Muscle layer of colon (tissue), 2 donors: ENCODE data around the gene WASHC2C.
"Not testable (repeated sequence)": the region's sequence is repeated elsewhere in the genome, so short reads cannot be mapped to it uniquely, and the experiment has no call there.

Experiments
- H3K27ac ChIP-seq: one replicate; pipeline ENCODE4 v1.7.0; 2013; ENCODE audit warnings: low read depth, mild to moderate bottlenecking, low read length, moderate library complexity
- H3K27me3 ChIP-seq, 2 donors: one replicate each; pipeline ENCODE4 v1.7.0; 2013; ENCODE audit warnings: low read length in 2 of 2, mild to moderate bottlenecking in 2 of 2; ENCODE audit not compliant: insufficient read depth in 2 of 2, control insufficient read depth in 1 of 2
- H3K36me3 ChIP-seq: one replicate; pipeline ENCODE4 v1.7.0; 2013; ENCODE audit warnings: mild to moderate bottlenecking, low read length; ENCODE audit not compliant: insufficient read depth
- H3K4me1 ChIP-seq: one replicate; pipeline ENCODE4 v1.7.0; 2013; ENCODE audit warnings: mild to moderate bottlenecking, low read length; ENCODE audit not compliant: insufficient read depth
- H3K4me3 ChIP-seq, 2 donors: one replicate each; pipeline ENCODE4 v1.7.0; 2013; ENCODE audit warnings: low read length in 2 of 2, low read depth in 1 of 2, mild to moderate bottlenecking in 1 of 2, moderate library complexity in 1 of 2
- H3K9ac ChIP-seq: one replicate; pipeline ENCODE4 v1.7.0; 2013; ENCODE audit warnings: low read length
- H3K9me3 ChIP-seq: one replicate; pipeline ENCODE4 v1.7.0; 2013; ENCODE audit warnings: mild to moderate bottlenecking, low read length
- donor health status: abdominal sarcoma.
- donor health status: Adenocarcinoma of cecum.

WASHC2C gene

GRCh38 chr10:45817912-45818311 is 90.8 kb downstream of the WASHC2C start:
- Histone ChIP-seq H3K4me1 (no peaks in the 10 kb centered on the region), H3K9me3 (no peaks in the 10 kb centered on the region), H3K9ac (no peak overlapping the region), H3K27ac (no peak overlapping the region), H3K27me3 (no peaks in the 10 kb centered on the region), H3K36me3 (no peaks in the 10 kb centered on the region), H3K4me3 (no peak overlapping the region)

GRCh38 chr10:45819552-45819951 is 92.5 kb downstream of the WASHC2C start:
- Histone ChIP-seq H3K4me1 (no peaks in the 10 kb centered on the region), H3K9me3 (no peaks in the 10 kb centered on the region), H3K9ac (no peak overlapping the region), H3K27ac (no peak overlapping the region), H3K4me3 (no peak overlapping the region), H3K27me3 (no peaks in the 10 kb centered on the region), H3K36me3 (no peaks in the 10 kb centered on the region)

- not testable (repeated sequence) for H3K27ac ChIP-seq, H3K27me3 ChIP-seq, H3K4me3 ChIP-seq, H3K4me1 ChIP-seq, H3K36me3 ChIP-seq, H3K9ac ChIP-seq, H3K9me3 ChIP-seq
Observed at GRCh38 chr10:45820107-45820830, 93.2 kb downstream of the WASHC2C start.

- H3K4me1 ChIP-seq, H3K36me3 ChIP-seq, H3K4me3 ChIP-seq, H3K9ac ChIP-seq, H3K9me3 ChIP-seq, H3K27me3 ChIP-seq, H3K27ac ChIP-seq: not testable (repeated sequence)
Observed at GRCh38 chr10:45822918-45823317, 95.9 kb downstream of the WASHC2C start.
